Keratinocyte (primary cell): ENCODE data around the gene TMEM204.

Experiments used
- CTCF ChIP-seq, 3 experiments: IDR thresholded peaks in 1 of 3; conservative IDR thresholded peaks in 1 of 3; optimal IDR thresholded peaks in 1 of 3; 2 replicates in 2 of 3; 3 replicates in 1 of 3; pipeline versions ENCODE3 to v1.5.1; 2011; ENCODE audit warnings: low read length in 3 of 3, mild to moderate bottlenecking in 3 of 3, moderate library complexity in 2 of 3, control low read depth in 1 of 3, inconsistent platforms in 1 of 3; ENCODE audit not compliant: insufficient read depth in 2 of 3; ENCODE audit errors: extremely low read depth in 1 of 3
- EZH2 ChIP-seq: IDR thresholded peaks from one replicate; pipeline ENCODE4 v1.6.1; 2012; ENCODE audit warnings: inconsistent platforms, mild to moderate bottlenecking, low read length, moderate library complexity

GRCh38 chr16:1501630-1502029, 31.8 kb upstream of the TMEM204 start:
- TF ChIP-seq CTCF (optimal IDR thresholded peaks at IDR 0.05 in 1 of 3, IDR thresholded peaks at IDR 0.05 in 1 of 3, conservative IDR thresholded peaks at IDR 0.05 in 1 of 3; ENCODE audit: extremely low read depth in 1 of 3, insufficient read depth in 2 of 3, low read length in 3 of 3) (no peak), EZH2 (no peak)
